Mucosa of rectum (tissue), 2 donors: Measurements from ENCODE around the gene POTEG.
"Not testable (repeated sequence)": the region's sequence is repeated elsewhere in the genome, so short reads cannot be mapped to it uniquely, and the experiment has no call there.

Source experiments
- H3K27ac ChIP-seq, 2 donors: one replicate each; pipeline ENCODE4 v1.7.0; 2013; ENCODE audit warnings: inconsistent platforms in 2 of 2, low read depth in 2 of 2, low read length in 2 of 2
- H3K27me3 ChIP-seq, 2 donors: one replicate each; pipeline ENCODE4 v1.7.0; 2013; ENCODE audit warnings: low read length in 2 of 2; ENCODE audit not compliant: control insufficient read depth in 2 of 2, insufficient read depth in 2 of 2
- H3K36me3 ChIP-seq, 2 donors: one replicate each; pipeline ENCODE4 v1.7.0; 2013; ENCODE audit warnings: low read length in 2 of 2; ENCODE audit not compliant: control insufficient read depth in 2 of 2, insufficient read depth in 2 of 2
- H3K4me1 ChIP-seq, 2 donors: one replicate each; pipeline ENCODE4 v1.7.0; 2013; ENCODE audit warnings: low read length in 2 of 2, mild to moderate bottlenecking in 1 of 2; ENCODE audit not compliant: control insufficient read depth in 2 of 2, insufficient read depth in 2 of 2
- H3K4me3 ChIP-seq, 2 donors: one replicate each; pipeline ENCODE4 v1.7.0; 2013; ENCODE audit warnings: low read length in 2 of 2
- H3K9ac ChIP-seq, 2 donors: one replicate each; pipeline ENCODE4 v1.7.0; 2013; ENCODE audit warnings: low read length in 2 of 2, low read depth in 1 of 2, mild to moderate bottlenecking in 1 of 2
- H3K9me3 ChIP-seq, 2 donors: one replicate each; pipeline ENCODE4 v1.7.0; 2013; ENCODE audit warnings: low read length in 2 of 2; ENCODE audit not compliant: control insufficient read depth in 2 of 2
- donor health status: healthy.
- donor health status: Normal muscosa, but diverticular disease.

POTEG gene

GRCh38 chr14:19433765-19434164 is 376 bp downstream of the POTEG start:
- not testable (repeated sequence) for H3K4me3 ChIP-seq, H3K27me3 ChIP-seq, H3K9ac ChIP-seq, H3K27ac ChIP-seq, H3K36me3 ChIP-seq, H3K9me3 ChIP-seq, H3K4me1 ChIP-seq

GRCh38 chr14:19408519-19408918 is 25.6 kb downstream of the POTEG start:
- not testable (repeated sequence) for H3K9ac ChIP-seq, H3K4me3 ChIP-seq, H3K27me3 ChIP-seq, H3K27ac ChIP-seq, H3K4me1 ChIP-seq, H3K36me3 ChIP-seq, H3K9me3 ChIP-seq

DNA sequence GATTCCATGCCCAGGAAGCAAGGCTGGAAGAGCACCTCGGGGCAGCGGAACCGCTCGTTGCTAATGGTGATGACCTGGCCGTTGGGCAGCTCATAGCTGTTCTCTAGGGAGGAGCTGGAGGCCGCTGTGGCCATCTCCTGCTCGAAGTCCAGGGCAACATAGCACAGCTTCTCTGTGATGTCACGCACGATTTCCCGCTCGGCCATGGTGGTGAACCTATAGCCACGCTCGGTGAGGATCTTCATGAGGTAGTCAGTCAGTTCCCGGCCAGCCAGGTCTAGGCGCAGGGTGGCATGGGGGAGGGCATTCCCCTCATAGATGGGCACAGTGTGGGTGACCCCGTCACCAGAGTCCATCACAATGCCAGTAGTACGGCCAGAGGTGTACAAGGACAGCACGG is 32.0 kb downstream of the POTEG start:
- not testable (repeated sequence) for H3K4me3 ChIP-seq, H3K9me3 ChIP-seq, H3K4me1 ChIP-seq, H3K27me3 ChIP-seq, H3K36me3 ChIP-seq, H3K27ac ChIP-seq, H3K9ac ChIP-seq

DNA sequence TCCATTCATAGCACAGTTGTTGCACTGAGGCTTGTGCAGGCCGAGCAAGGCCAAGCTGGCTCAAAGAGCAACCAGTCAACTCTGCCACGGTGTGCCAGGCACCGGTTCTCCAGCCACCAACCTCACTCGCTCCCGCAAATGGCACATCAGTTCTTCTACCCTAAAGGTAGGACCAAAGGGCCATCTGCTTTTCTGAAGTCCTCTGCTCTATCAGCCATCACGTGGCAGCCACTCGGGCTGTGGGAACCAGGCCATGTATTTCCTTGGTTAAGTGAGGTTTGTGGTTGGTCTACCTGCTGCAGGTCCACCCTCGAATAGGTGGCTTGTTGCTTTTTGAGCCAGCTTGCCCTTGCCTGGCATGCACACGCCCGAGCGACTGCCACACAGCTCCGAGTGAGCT is 39.4 kb downstream of the POTEG start:
- not testable (repeated sequence) for H3K27ac ChIP-seq, H3K36me3 ChIP-seq

GRCh38 chr14:19390230-19390629 is 43.9 kb downstream of the POTEG start:
- not testable (repeated sequence) for H3K4me3 ChIP-seq, H3K9ac ChIP-seq, H3K9me3 ChIP-seq, H3K27ac ChIP-seq, H3K4me1 ChIP-seq, H3K27me3 ChIP-seq, H3K36me3 ChIP-seq

More for the DNA sequence above, 39.4 kb downstream of the POTEG start:
- not testable (repeated sequence) for H3K27me3 ChIP-seq, H3K4me1 ChIP-seq, H3K4me3 ChIP-seq, H3K9me3 ChIP-seq, H3K9ac ChIP-seq

DNA sequence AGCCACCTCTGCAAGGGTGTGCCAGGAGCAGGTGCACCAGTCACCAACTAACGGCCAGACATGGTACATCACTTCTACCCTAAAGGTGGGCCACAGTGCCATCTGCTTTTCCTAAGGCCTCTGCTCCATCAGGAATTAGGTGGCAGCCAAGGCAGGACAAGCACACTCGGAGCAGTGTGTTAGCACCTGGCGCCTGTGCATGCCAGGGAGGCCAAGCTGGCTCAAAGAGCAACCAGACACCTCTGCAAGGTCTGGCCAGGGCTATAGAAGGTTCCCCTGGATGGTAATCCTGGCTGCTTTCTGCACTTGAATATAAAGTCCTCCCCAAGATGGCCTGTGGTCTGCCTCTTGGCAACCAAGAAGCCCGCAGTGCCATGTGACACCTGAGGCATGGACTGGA is 45.4 kb downstream of the POTEG start:
- not testable (repeated sequence) for H3K27ac ChIP-seq, H3K9ac ChIP-seq, H3K36me3 ChIP-seq, H3K27me3 ChIP-seq, H3K4me1 ChIP-seq, H3K4me3 ChIP-seq, H3K9me3 ChIP-seq

- not testable (repeated sequence) for H3K27ac ChIP-seq, H3K9ac ChIP-seq, H3K4me3 ChIP-seq, H3K27me3 ChIP-seq, H3K36me3 ChIP-seq, H3K4me1 ChIP-seq, H3K9me3 ChIP-seq
Measured at GRCh38 chr14:19386996-19387395, 47.1 kb downstream of the POTEG start.

DNA sequence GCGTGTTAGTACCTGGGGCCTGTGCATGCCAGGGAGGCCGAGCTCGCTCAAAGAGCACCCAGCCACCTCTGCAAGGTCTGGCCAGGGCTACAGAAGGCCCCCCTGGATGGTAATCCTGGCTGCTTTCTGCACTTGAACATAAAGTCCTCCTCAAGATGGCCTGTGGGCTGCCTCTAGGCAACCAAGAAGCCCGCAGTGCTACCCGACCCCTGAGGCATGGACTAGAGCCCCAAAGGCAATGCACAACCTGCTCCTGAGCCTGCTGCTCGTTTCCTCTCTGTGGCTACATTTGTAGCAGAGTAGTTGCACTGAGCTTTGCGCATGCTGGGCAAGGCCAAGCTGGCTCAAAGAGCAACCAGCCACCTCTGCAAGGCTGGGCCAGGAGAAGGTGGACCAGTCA is 47.8 kb downstream of the POTEG start:
- H3K9me3 ChIP-seq, H3K9ac ChIP-seq, H3K27ac ChIP-seq, H3K4me3 ChIP-seq, H3K27me3 ChIP-seq, H3K4me1 ChIP-seq, H3K36me3 ChIP-seq: not testable (repeated sequence)

GRCh38 chr14:19384088-19384781 is 49.9 kb downstream of the POTEG start:
- not testable (repeated sequence) for H3K27me3 ChIP-seq, H3K36me3 ChIP-seq, H3K9ac ChIP-seq, H3K4me3 ChIP-seq, H3K27ac ChIP-seq, H3K4me1 ChIP-seq, H3K9me3 ChIP-seq

DNA sequence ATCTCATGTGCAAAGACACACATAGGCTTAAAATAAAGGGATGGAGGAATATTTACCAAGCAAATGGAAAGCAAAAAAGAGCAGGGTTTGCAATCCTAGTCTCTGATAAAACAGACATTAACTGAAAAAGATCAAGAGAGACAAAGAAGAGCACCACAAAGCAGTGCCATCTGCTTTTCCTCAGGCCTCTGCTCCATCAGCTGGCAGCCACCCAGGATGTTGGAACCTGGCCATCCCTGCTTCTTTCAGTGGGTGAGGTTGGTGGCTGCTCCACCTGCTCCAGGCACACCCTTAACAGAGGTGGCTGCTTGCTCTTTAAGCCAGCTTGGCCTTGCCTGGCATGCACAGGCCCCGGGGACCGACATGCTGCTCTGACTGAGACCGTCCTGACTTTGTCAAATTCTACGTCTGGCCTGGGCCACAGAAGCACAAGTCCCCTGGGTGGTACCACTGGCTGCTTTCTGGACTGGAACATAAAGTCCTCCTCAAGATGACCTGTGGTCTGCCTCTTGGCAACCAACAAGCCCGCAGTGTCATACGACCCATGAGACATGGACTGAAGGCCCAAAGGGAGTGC is 51.0 kb downstream of the POTEG start:
- not testable (repeated sequence) for H3K4me3 ChIP-seq, H3K9me3 ChIP-seq, H3K27me3 ChIP-seq, H3K27ac ChIP-seq, H3K9ac ChIP-seq, H3K4me1 ChIP-seq, H3K36me3 ChIP-seq

DNA sequence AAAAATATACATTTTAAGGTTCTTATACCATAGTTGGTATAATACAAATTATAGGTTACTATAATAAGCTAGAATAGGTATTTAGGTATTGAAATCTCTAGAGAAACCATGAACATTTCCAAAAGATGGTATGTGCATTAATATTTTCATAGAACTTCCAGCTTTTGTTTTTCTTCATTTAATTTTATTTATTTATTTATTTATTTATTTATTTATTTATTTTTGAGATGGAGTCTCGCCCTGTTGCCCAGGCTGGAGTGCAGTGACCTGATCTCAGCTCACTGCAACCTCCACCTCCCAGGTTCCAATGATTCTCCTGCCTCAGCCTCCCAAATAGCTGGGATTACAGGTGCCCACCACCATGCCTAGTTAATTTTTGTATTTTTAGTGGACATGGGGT is 54.0 kb downstream of the POTEG start:
- not testable (repeated sequence) for H3K9me3 ChIP-seq, H3K9ac ChIP-seq, H3K4me1 ChIP-seq, H3K27me3 ChIP-seq, H3K4me3 ChIP-seq, H3K27ac ChIP-seq, H3K36me3 ChIP-seq
